B cell (primary cell): Measurements from ENCODE around the gene HOXD8. TPM values are rescaled to one million over a fixed set of nuclear protein-coding genes. Genes with fewer than 3 reads are reported as not detected.

ENCODE experiments used
- ATAC-seq: fragments of 200-7000 bp; cut with Tn5 transposase; one replicate; pipeline ENCODE4 v1.10.0; 2021; ENCODE audit warnings: low read depth, mild to moderate bottlenecking, moderate number of reproducible peaks, moderate library complexity
- CTCF ChIA-PET: fragments of 350-600 bp; sonication (Branson Sonifier 250); formaldehyde crosslinking; loops from one replicate; lab custom pipeline; 2021; ENCODE audit warnings: antibody characterized with exemption, inconsistent platforms; lab: Charles Lee
- POLR2A ChIA-PET: fragments of 350-600 bp; sonication (Branson Sonifier 250); formaldehyde crosslinking; loops from one replicate; lab custom pipeline; 2021; ENCODE audit warnings: antibody characterized with exemption; lab: Charles Lee
- DNase-seq: peaks from one replicate; pipeline ENCODE4 v3.0.0; 2013
- H2AFZ ChIP-seq: 2 replicates; pipeline ENCODE4 v1.6.1; 2012; ENCODE audit warnings: mild to moderate bottlenecking, low read depth, low read length; ENCODE audit not compliant: insufficient read depth, poor library complexity, severe bottlenecking
- H3K27ac ChIP-seq, 2 donors: 1 replicate in 1 of 2; 2 replicates in 1 of 2; pipeline ENCODE4 v1.5.1; 2012 to 2013; ENCODE audit warnings: low read length in 2 of 2, mild to moderate bottlenecking in 2 of 2, moderate library complexity in 1 of 2
- H3K27me3 ChIP-seq, 4 experiments: fragments of 200-600 bp in 1 of 4; sonication (generic) in 1 of 4; replicated peaks in 1 of 4; 1 replicate in 2 of 4; 2 replicates in 2 of 4; pipeline versions ENCODE4 v1.6.1 to v1.7.0; 2013 to 2016; ENCODE audit warnings: low read length in 3 of 4, mild to moderate bottlenecking in 2 of 4, mixed read lengths in 1 of 4, moderate library complexity in 1 of 4; ENCODE audit not compliant: insufficient read depth in 4 of 4, control insufficient read depth in 3 of 4; ENCODE audit errors: control extremely low read depth in 1 of 4
- H3K36me3 ChIP-seq, 2 experiments: replicated peaks in 1 of 2; 1 replicate in 1 of 2; 2 replicates in 1 of 2; pipeline versions ENCODE4 v1.6.1 to v1.7.1; 2013; ENCODE audit warnings: low read length in 1 of 2; ENCODE audit not compliant: insufficient read depth in 2 of 2, control insufficient read depth in 1 of 2; ENCODE audit errors: control extremely low read depth in 1 of 2, extremely low read depth in 1 of 2
- H3K4me1 ChIP-seq, 2 donors: fragments of 200-600 bp in 1 of 2; sonication (generic) in 1 of 2; 1 replicate in 1 of 2; 2 replicates in 1 of 2; pipeline versions ENCODE4 v1.5.1 to v1.6.1; 2013 to 2017; ENCODE audit warnings: low read length in 2 of 2; ENCODE audit not compliant: control insufficient read depth in 2 of 2, insufficient read depth in 2 of 2
- H3K4me2 ChIP-seq: replicated peaks from 2 replicates; pipeline ENCODE3; 2012; ENCODE audit warnings: mild to moderate bottlenecking, low read depth, low read length; ENCODE audit not compliant: poor library complexity, severe bottlenecking
- H3K4me3 ChIP-seq, 5 experiments: fragments of 200-600 bp in 1 of 5; sonication (generic) in 1 of 5; 1 replicate in 3 of 5; 2 replicates in 2 of 5; pipeline versions ENCODE4 v1.5.1 to v1.7.0; 2011 to 2016; ENCODE audit warnings: low read length in 4 of 5, mild to moderate bottlenecking in 4 of 5, low read depth in 2 of 5, control low read depth in 1 of 5, moderate library complexity in 1 of 5; ENCODE audit not compliant: insufficient read depth in 1 of 5; ENCODE audit errors: control extremely low read depth in 1 of 5, extremely low read depth in 1 of 5
- H3K79me2 ChIP-seq: fragments of 200-600 bp; sonication (generic); one replicate; pipeline ENCODE4 v1.6.0; 2016; ENCODE audit warnings: low read length; ENCODE audit not compliant: control insufficient read depth, insufficient read depth
- H3K9ac ChIP-seq: fragments of 200-600 bp; sonication (generic); 2 replicates; pipeline ENCODE4 v1.6.1; 2017; ENCODE audit warnings: mild to moderate bottlenecking, low read length, moderate library complexity
- H3K9me3 ChIP-seq, 3 donors: one replicate each; pipeline versions ENCODE4 v1.6.1 to v1.7.1; 2013; ENCODE audit warnings: low read length in 2 of 3; ENCODE audit not compliant: control insufficient read depth in 2 of 3, insufficient read depth in 1 of 3; ENCODE audit errors: control extremely low read depth in 1 of 3
- H4K20me1 ChIP-seq: 2 replicates; pipeline ENCODE4 v1.6.0; 2012; ENCODE audit warnings: mild to moderate bottlenecking, low read length; ENCODE audit not compliant: insufficient read depth, control insufficient read depth, poor library complexity, severe bottlenecking
- H3K27ac Mint-ChIP-seq: one replicate; pipeline ENCODE4 v1.8.0; 2021; ENCODE audit warnings: mixed read lengths
- H3K27me3 Mint-ChIP-seq: one replicate; pipeline ENCODE4 v1.8.0; 2021; ENCODE audit warnings: mixed read lengths
- H3K4me1 Mint-ChIP-seq: one replicate; pipeline ENCODE4 v1.8.0; 2021; ENCODE audit warnings: mixed read lengths
- H3K4me3 Mint-ChIP-seq: one replicate; pipeline ENCODE4 v1.8.0; 2021; ENCODE audit warnings: mixed read lengths
- H3K9me3 Mint-ChIP-seq: one replicate; pipeline ENCODE4 v1.8.0; 2022; ENCODE audit warnings: mixed read lengths; ENCODE audit not compliant: insufficient read depth
- CTCF ChIP-seq: fragments of 200-600 bp; IDR thresholded peaks from one replicate; pipeline ENCODE4 v1.8.0; 2022; ENCODE audit warnings: antibody characterized with exemption, mild to moderate bottlenecking
- EZH2 ChIP-seq: IDR thresholded peaks from 2 replicates; pipeline ENCODE4 v1.6.1; 2012; ENCODE audit warnings: borderline replicate concordance, low read depth, mild to moderate bottlenecking, moderate library complexity, low read length; ENCODE audit not compliant: insufficient read depth, poor library complexity, severe bottlenecking
- WGBS: methylation state at CpG from one replicate; pipeline ENCODE4 v1.1.5; 2013; ENCODE audit warnings: missing lambda C conversion rate; ENCODE audit not compliant: insufficient coverage; 5-methylcytosine and 5-hydroxymethylcytosine counted together
- intact Hi-C: fragments of 100-400 bp; cut with micrococcal nuclease; formaldehyde crosslinking; loops from one replicate; pipeline ENCODE4 v1.10.0; 2022
- polyA plus RNA-seq: library from polyadenylated mRNA; depleted of rRNA; stranded (reverse); fragments of >200 nt; gene quantifications from 2 replicates; pipeline ENCODE4 v1.2.3, GENCODE V29; 2012
- total RNA-seq, 2 donors: library from RNA; stranded (reverse); fragments of 120-200 nt in 1 of 2; gene quantifications; 1 replicate in 1 of 2; 2 replicates in 1 of 2; pipeline versions ENCODE4 v1.2.3 to v1.2.4, GENCODE V29; 2013 to 2022

Gene HOXD8
- total and polyA plus RNA-seq, 2 donors (not counting 1 experiment from before 2014, with no cell fraction given): not detected

- no CpG with 5 or more reads among the region's 2 CpGs for WGBS
- DNase-seq: no peak
- Mint-ChIP-seq H3K4me3 (no peak overlapping the region), H3K9me3 (no peaks in the 10 kb centered on the region), H3K4me1 (peaks cover 5% of the 10 kb centered on the region), H3K27ac (no peak overlapping the region), H3K27me3 (peaks cover 74% of the 10 kb centered on the region)
- Histone ChIP-seq H4K20me1 (no peaks in the 10 kb centered on the region), H3K4me3 (no peak overlapping the region), H3K4me2 (no peak overlapping the region), H3K27me3 (peaks cover 0 to 71% (median 53%) of the 10 kb centered on the region in 4 experiments), H3K27ac (no peak overlapping the region), H3K9ac (no peak overlapping the region), H3K9me3 (peaks cover 0 to 32% (median 0%) of the 10 kb centered on the region in 3 donors), H3K79me2 (no peaks in the 10 kb centered on the region), H3K4me1 (peaks cover 0 to 9% of the 10 kb centered on the region in 2 donors), H2AFZ (no peak overlapping the region), H3K36me3 (no peaks in the 10 kb centered on the region)
- POLR2A ChIA-PET: no interaction called here
- CTCF ChIA-PET: no interaction called here
- no peak for ATAC-seq
- intact Hi-C loops: no loop called here
- no peak for TF ChIP-seq CTCF
- no peak for TF ChIP-seq EZH2
Observed at GRCh38 chr2:176169711-176170110, 40.2 kb downstream of the HOXD8 start.

- Mint-ChIP-seq H3K4me1 (peaks cover 2% of the 10 kb centered on the region), H3K4me3 (no peak overlapping the region), H3K27ac (no peak overlapping the region), H3K9me3 (no peaks in the 10 kb centered on the region), H3K27me3 (peaks cover 74% of the 10 kb centered on the region)
- Histone ChIP-seq H3K9ac (no peak overlapping the region), H3K4me3 (no peak overlapping the region), H2AFZ (no peak overlapping the region), H3K4me2 (no peak overlapping the region), H3K27ac (no peak overlapping the region), H4K20me1 (no peaks in the 10 kb centered on the region), H3K27me3 (peaks cover 0 to 71% (median 51%) of the 10 kb centered on the region in 4 experiments), H3K4me1 (peaks cover 0 to 4% of the 10 kb centered on the region in 2 donors), H3K9me3 (peaks cover 0 to 32% (median 0%) of the 10 kb centered on the region in 3 donors), H3K79me2 (no peaks in the 10 kb centered on the region), H3K36me3 (no peaks in the 10 kb centered on the region)
- TF ChIP-seq EZH2 (no peak), CTCF (no peak)
- no CpG with 5 or more reads among the region's 1 CpG for WGBS
- ChIA-PET POLR2A (no interaction called here), CTCF (no interaction called here)
- ATAC-seq (no peak), DNase-seq (no peak)
- intact Hi-C loops: no loop called here
Observed at GRCh38 chr2:176170602-176171305, 41.2 kb downstream of the HOXD8 start.
